GM12865 (cell line): ENCODE results near the gene IGSF9B.

ENCODE experiments used
- DNase-seq: peaks from one replicate; pipeline ENCODE4 v3.0.0; 2010; ENCODE audit warnings: low read depth
- H3K4me3 ChIP-seq: 2 replicates; pipeline ENCODE4 v1.5.1; 2011; ENCODE audit warnings: mild to moderate bottlenecking, low read depth, low read length, control low read depth
- TF ChIP-seq, protein P1 (sequence below): IDR thresholded peaks from 2 replicates; pipeline ENCODE4 v1.5.1; 2011; ENCODE audit warnings: low read length, control low read depth, low read depth, inconsistent platforms; ENCODE audit not compliant: insufficient read depth; ENCODE audit errors: missing control alignments

Gene IGSF9B

GRCh38 chr11:133928628-133929059 is 28.1 kb downstream of the IGSF9B start:
- no peak overlapping the region for H3K4me3 ChIP-seq

DNA sequence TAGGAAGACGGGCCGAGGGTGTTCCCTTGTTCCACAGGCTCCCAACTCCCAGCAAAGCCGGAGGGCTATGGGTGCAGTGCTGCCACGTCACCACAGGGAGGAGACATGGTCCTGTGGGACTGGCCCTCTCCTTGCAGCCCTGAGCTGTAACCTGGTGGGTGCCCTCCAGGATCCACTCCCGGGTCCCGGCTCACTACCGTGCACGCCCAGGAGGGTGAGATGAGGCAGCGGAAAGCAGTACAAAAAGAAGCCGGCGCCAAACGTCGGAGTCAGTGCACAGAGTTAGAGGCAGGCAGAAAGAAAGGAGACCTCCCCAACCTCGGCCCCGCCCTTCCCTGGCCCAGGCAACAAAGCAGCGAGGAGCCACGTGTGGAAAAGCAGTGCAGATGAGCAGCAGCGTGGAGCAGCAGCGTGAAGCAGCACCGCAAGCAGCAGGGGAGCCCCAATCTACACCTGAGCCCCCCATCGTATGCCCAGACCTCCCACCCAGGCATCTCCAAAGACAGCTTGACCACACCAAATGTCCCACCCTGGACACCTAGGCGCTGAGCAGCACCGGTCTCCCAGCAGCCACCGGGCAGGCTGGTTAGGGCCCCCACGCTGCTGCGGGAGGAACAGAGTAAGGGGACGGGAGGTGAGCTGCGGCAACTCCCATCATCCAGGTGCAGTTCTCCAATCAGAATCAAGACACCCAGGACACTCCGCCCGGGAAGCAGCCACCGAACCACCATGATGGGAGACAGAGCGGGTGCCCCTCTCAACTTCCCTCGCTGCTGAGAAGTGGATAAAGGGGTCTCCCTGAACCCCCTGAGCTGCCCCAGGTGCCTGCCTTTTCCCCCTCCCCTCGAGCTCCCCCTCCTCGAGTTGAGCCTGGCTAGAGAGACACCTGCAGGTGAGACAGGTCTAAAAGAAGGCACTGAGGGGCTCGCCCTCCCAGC is 28.8 kb downstream of the IGSF9B start:
- H3K4me3 ChIP-seq, result no peak overlapping the region
- peak; percentile 56 for DNase-seq
- TF ChIP-seq, protein P1, sequence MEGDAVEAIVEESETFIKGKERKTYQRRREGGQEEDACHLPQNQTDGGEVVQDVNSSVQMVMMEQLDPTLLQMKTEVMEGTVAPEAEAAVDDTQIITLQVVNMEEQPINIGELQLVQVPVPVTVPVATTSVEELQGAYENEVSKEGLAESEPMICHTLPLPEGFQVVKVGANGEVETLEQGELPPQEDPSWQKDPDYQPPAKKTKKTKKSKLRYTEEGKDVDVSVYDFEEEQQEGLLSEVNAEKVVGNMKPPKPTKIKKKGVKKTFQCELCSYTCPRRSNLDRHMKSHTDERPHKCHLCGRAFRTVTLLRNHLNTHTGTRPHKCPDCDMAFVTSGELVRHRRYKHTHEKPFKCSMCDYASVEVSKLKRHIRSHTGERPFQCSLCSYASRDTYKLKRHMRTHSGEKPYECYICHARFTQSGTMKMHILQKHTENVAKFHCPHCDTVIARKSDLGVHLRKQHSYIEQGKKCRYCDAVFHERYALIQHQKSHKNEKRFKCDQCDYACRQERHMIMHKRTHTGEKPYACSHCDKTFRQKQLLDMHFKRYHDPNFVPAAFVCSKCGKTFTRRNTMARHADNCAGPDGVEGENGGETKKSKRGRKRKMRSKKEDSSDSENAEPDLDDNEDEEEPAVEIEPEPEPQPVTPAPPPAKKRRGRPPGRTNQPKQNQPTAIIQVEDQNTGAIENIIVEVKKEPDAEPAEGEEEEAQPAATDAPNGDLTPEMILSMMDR, result peak; percentile 90

More at GRCh38 chr11:133928628-133929059, 28.1 kb downstream of the IGSF9B start:
- TF ChIP-seq, protein P1, result no peak
- no peak for DNase-seq

- DNase-seq, result no peak
- TF ChIP-seq, protein P1, result no peak
- no peak overlapping the region for H3K4me3 ChIP-seq
Measured at GRCh38 chr11:133926466-133927246, 30.1 kb downstream of the IGSF9B start.

- TF ChIP-seq, protein P1, result no peak
- no peak overlapping the region for H3K4me3 ChIP-seq
- no peak for DNase-seq
Measured at GRCh38 chr11:133925756-133926155, 31.0 kb downstream of the IGSF9B start.

GRCh38 chr11:133924661-133925060 is 32.1 kb downstream of the IGSF9B start:
- H3K4me3 ChIP-seq, result no peak overlapping the region
- TF ChIP-seq, protein P1, result no peak
- DNase-seq, result no peak

DNA sequence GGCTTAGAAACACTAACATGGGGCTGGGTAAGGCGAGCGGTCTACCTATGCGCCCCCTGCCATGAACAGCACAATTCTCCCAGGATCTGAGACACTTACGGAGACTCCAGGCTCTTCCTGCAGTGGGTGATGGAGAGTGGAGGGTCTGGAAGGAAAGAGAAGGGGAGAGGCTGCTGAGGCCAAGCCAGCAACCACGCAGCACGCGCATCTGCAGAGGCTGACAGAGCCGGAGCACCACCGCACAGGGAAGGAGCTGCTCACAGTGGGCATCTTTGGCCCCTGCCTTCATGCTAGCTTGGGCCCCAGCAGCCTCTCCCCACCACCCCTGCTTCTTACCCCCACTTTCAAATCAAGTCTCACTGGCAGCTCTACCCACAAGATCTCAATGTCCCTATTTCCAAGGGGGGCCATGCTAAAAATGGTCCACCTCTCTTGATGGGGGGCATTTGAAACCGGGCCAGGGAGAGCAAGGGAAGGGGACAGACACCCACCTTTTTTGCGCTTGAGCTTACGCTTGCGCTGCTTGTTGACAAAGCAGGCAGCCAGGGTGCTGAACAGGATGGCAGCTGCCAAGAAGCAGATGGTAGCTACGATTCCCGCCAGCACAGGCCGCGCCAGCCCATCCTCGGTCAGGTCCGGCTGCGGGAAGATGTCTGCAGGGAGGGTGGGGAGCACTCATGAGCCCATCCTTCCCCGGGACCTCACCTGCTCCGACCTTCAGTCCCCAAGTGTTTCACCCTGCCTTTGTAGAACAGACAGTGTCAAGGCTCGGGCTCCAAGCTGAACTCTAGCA is 34.5 kb downstream of the IGSF9B start:
- TF ChIP-seq, protein P1, result no peak
- DNase-seq, result no peak
- H3K4me3 ChIP-seq, result no peak overlapping the region
